Fibroblast of mammary gland (primary cell): ENCODE measurements around the gene NUSAP1.
"Not testable (repeated sequence)": the region's sequence is repeated elsewhere in the genome, so short reads cannot be mapped to it uniquely, and the experiment has no call there.

Experiments
- DNase-seq: peaks from one replicate; pipeline ENCODE4 v3.0.0-alpha.2; 2010; ENCODE audit warnings: low read depth
- H3K4me3 ChIP-seq: 2 replicates; pipeline ENCODE4 v1.5.1; 2011; ENCODE audit warnings: low read depth, mild to moderate bottlenecking, low read length, moderate library complexity; ENCODE audit not compliant: control insufficient read depth
- TF ChIP-seq, protein P1 (sequence below): conservative IDR thresholded peaks from 2 replicates; pipeline ENCODE4 v1.5.1; 2011; ENCODE audit warnings: low read depth, low read length, inconsistent platforms; ENCODE audit not compliant: control insufficient read depth, insufficient read depth

The NUSAP1 gene

GRCh38 chr15:41411441-41411840, 78.8 kb downstream of the NUSAP1 start:
- TF ChIP-seq, protein P1, sequence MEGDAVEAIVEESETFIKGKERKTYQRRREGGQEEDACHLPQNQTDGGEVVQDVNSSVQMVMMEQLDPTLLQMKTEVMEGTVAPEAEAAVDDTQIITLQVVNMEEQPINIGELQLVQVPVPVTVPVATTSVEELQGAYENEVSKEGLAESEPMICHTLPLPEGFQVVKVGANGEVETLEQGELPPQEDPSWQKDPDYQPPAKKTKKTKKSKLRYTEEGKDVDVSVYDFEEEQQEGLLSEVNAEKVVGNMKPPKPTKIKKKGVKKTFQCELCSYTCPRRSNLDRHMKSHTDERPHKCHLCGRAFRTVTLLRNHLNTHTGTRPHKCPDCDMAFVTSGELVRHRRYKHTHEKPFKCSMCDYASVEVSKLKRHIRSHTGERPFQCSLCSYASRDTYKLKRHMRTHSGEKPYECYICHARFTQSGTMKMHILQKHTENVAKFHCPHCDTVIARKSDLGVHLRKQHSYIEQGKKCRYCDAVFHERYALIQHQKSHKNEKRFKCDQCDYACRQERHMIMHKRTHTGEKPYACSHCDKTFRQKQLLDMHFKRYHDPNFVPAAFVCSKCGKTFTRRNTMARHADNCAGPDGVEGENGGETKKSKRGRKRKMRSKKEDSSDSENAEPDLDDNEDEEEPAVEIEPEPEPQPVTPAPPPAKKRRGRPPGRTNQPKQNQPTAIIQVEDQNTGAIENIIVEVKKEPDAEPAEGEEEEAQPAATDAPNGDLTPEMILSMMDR, result no peak
- no peak for DNase-seq
- no peak overlapping the region for H3K4me3 ChIP-seq

GRCh38 chr15:41416128-41416741, 83.6 kb downstream of the NUSAP1 start:
- DNase-seq, result no peak
- peak overlapping the region; percentile 93 for H3K4me3 ChIP-seq
- TF ChIP-seq, protein P1, result no peak

GRCh38 chr15:41416742-41417417, 84.2 kb downstream of the NUSAP1 start, which contains the start of gene RTF1:
RTF1 (plus strand) TSS chr15:41417095; CDS start chr15:41417116, 21 bp downstream.
- TF ChIP-seq, protein P1, result no peak
- DNase-seq, result peak; percentile 77
- peak within 1 kb of the TSS; percentile 93 for H3K4me3 ChIP-seq

GRCh38 chr15:41417418-41418195, 84.9 kb downstream of the NUSAP1 start:
- TF ChIP-seq, protein P1, result no peak
- peak; percentile 25 for DNase-seq
- H3K4me3 ChIP-seq, result peak overlapping the region; percentile 79

DNA sequence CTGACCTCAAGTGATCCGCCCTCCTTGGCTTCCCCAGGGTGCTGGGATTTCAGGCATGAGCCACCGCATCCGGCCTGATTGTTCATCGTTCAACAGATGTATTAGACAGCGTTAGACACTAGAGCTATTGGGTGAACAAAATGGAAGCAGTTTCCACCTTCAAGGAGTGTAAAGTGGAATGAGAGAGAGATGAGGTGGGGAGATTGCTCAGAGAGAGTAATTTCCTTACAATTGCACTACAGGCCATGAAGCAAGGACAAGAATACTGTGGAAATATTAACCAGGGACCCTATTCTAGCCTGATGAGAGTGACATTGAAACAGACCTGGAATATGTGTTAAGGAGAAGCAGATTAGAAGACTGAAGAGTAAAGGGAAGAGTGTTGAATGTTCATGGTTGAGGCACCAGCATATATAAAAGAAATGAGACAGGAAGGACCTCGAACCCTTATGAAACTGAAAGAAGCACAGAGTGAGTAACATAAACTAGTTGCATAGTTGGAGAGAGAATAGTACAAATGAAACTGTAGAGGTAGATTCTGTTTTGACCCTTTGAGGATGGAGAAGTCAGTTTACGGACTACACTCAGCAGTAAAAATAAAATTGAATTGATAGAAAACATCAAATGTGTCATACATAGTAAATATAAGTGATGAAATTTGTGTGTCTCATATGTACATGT, 91.4 kb downstream of the NUSAP1 start:
- H3K4me3 ChIP-seq, result no peak overlapping the region
- DNase-seq, result no peak
- TF ChIP-seq, protein P1, result no peak

GRCh38 chr15:41424809-41425208, 92.1 kb downstream of the NUSAP1 start:
- no peak for DNase-seq
- TF ChIP-seq, protein P1, result no peak
- no peak overlapping the region for H3K4me3 ChIP-seq

DNA sequence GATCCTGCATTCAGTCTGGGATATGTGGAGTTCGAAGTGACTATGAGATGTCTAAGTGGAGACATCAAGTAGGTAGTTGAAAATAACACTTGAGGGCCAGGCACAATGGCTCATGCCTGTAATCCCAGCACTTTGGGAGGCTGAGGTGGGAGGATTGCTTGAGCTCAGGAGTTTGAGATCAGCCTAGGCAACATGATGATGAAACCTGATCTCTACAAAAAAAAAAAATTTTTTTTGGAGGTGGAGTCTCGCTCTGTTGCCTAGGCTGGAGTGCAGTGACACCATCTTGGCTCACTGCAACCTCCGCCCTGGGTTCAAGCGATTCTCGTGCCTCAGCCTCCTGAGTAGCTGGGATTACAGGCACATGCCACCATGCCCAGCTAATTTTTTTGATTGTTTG, 93.2 kb downstream of the NUSAP1 start:
- DNase-seq, H3K4me3 ChIP-seq: not testable (repeated sequence)
